NCI-H2029 treated with DMSO at 0.1 percent for 48 hours (cell line): ENCODE measurements around the gene PTPRN2.

Experiments used
- DNase-seq: peaks from one replicate; lab custom pipeline; 2025; lab: John Stamatoyannopoulos, UW

Gene PTPRN2

GRCh38 chr7:157865351-157866165 lies 722.1 kb downstream of the PTPRN2 start:
- DNase-seq = no peak

- no peak for DNase-seq
These were observed 722.7 kb downstream of the PTPRN2 start for GRCh38 chr7:157864911-157865310.

- DNase-seq = no peak
These were observed 723.5 kb downstream of the PTPRN2 start for GRCh38 chr7:157863906-157864810.

DNA sequence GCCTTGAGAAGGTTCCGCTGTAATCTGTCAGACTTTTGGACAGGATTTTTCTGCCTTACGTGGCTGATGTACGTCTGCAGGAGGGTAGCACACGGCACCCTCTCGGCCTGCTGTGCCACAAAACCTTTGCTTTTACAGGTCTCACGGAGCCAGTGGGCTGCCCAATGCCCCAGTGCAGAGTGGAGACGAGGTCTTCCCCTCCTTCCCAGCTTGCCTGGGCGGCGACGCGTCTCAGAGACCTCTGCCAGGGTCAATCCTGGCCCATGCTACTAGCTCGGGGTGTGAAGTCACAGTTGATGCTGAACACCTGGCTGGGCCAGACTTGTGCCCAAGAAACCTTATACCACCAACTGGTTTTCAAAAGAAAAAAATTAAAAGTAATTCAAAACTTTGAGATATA lies 724.4 kb downstream of the PTPRN2 start:
- DNase-seq = no peak

DNA sequence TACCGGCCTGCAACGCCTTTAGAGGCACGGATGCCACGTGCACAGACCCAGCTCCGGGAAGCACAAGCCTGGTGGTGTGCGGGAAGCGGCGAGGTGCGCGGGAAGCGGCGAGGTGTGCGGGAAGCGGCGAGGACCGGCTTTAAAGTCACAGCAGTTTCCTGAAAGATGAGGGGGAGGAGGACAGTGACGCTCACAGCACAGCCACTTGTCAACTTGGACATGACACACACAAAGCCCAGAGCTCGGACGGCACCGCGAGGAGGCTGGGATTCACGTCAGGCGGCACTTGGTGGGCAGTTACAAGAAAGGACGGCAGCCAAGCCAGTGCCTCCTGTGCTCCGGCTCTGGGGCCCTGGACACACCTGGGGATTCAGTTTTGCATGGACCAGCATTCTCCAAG lies 724.9 kb downstream of the PTPRN2 start:
- no peak for DNase-seq

DNA sequence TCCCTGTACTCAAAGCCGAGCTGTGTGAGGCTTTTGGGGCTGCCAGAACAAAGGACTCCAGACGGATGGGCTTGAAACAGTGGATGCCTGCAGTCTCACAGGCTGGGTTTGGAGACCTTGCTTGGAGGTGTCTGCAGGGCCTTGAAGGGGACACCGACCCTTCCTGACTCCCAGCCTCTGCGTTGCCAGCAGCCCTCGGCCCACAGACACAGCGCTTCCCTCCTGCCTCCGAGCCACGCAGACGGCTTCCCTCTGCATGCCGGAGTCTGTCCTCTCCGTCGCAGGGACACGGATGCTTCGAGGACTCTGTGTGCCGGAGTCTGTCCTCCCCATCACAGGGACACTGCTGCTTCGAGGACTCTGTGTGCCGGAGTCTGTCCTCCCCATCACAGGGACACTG lies 726.1 kb downstream of the PTPRN2 start:
- no peak for DNase-seq

- DNase-seq = no peak
These were observed 726.6 kb downstream of the PTPRN2 start for GRCh38 chr7:157861031-157861491.

GRCh38 chr7:157860406-157860805 lies 727.2 kb downstream of the PTPRN2 start:
- DNase-seq = no peak

- no peak for DNase-seq
These were observed 727.7 kb downstream of the PTPRN2 start for GRCh38 chr7:157859915-157860314.

GRCh38 chr7:157857578-157858075 lies 730.0 kb downstream of the PTPRN2 start:
- DNase-seq = no peak

DNA sequence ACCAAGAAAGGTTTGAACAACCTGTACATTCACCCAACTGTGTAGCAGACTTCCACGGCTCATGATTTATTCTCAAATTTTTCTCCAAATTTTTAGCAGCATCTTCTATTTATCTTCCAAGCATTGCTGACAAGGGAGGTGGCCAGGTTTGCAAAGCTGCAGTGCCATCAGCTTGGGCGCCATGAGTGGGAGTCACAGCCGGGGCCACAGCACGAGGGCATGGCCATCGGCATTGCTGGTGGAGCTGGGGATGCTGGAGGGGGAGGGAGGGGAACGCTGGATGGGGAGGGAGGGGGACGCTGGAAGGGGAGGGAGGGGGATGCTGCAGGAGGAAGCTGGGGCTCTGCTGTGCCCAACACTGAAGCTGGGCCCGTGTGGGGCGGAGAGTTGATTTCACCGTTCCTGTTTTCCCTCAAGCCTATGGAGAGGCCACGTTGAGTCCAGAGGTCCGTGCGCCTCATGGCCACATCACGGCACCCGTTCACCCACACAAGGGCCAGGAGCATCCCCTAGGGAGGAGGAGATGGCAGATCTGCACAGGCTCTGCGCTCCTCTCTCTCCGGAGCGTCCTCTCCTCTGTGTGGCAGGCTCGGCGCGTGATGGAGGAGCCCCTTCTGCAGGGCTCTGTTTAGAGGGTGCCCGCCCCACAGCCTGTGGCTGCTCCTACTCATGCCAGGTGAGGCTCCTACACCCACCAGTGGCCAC lies 730.6 kb downstream of the PTPRN2 start:
- no peak for DNase-seq

DNA sequence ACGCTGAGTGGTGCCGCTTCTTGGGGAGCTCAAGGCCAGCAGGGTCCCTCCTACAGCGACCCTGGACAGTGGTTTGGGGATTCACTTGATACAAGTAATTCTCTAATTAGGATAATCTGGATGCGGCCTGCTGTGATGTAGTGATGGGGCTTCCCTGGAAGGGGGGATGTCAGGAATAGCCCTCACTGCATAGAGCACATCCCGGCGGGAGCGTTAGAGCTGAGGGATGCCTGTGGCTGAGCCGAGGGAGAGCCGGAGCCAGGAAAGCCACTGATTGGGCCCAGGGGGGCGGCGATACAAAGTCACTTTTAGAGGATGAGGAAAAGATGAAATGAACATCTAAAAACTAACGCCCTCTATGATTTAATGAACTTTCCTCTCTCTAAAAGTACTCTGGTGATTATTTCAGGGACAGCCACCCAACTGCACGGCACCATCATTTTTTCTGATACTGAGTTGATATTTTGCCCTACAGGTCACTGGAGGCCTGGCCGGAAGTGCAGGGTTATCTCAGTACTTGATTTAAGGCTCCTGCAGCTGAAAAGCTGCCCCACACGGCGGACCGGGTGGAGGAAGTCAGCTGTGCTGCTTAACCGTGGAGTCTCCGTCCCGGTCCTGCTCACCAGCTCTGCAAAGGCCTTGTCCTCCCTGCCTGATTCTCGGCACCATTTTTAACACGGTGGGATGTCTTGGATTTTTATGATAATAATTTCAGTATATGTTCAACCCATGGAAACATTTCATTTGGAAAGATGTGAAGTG lies 732.0 kb downstream of the PTPRN2 start:
- no peak for DNase-seq

DNA sequence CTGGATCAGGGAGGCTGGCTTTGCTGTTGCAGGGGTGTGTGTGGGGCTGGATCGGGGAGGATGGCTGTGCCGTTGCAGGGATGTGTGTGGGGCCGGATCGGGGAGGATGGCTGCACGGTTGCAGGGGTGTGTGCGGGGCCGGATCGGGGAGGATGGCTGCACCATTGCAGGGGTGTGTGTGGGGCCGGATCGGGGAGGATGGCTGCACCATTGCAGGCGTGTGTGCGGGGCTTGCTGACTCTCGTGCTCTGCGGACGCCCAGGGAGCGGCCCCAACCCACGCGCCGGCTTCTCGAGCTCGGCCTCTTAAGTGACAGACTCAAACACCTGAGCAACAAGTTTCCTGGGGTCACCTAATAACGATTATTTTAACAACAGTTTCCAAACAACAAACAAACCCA lies 732.6 kb downstream of the PTPRN2 start:
- no peak for DNase-seq

- DNase-seq = no peak
These were observed 733.3 kb downstream of the PTPRN2 start for GRCh38 chr7:157854066-157854891.

- DNase-seq = no peak
These were observed 733.9 kb downstream of the PTPRN2 start for GRCh38 chr7:157853789-157854065.

DNA sequence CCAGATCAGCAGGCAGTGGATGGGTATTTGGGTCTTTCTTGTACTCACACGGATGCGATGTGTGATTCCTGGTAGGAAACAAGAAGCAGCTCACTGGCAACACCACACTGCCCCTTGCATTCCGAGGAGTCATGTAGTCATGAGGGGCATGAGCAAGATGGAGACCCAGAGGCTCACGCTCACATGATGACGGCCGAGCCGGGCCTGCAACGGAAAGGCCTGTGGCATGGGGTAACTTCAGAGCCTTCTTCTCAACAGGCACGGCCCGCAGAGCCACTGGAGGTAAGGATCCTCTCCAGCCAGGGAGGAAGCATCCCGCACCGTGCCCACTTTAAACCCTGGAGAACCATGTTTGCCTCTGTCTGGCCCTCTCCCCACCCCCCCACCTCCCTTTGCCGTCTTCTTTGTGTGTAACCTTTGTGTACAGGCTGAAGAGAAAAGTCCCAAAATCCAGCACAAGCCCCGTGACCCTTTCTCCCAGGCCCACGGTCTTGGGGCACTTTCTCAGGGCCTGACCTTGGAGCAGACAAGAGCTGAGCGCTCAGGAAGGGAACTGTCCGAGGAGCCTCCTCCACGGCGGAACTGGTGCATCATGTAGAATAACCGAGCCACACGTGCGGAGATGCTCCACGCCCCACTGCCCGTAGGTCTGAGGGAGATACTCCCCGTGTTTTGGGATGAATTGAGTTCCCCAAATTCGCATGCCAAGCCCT lies 734.4 kb downstream of the PTPRN2 start:
- no peak for DNase-seq

DNA sequence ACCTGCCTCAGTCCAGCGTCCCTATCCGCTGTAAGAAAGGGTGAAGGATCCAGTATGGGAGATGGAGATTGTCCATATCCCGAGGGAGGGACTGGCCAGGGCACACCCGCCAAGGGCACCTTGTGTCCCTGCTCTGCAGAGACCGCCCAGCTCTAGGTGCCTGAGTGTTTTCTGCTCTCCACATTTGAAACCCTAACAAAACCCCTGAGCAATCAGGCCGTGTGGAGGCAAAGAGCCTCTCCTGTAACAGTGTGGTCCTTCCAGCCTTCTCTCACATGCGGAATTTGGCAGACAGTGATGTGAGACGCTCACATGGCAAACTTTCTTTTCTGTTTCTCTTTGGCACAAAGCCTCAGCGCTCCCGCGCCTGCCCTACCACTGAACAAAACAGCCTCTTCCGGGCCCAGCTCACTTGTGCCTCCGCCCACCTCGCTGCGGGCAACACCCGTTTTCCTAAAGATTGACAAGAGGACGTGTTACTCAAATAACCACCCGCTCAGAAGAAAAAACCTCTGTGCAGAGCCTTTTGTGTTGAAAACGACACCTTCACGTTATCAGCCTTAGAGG lies 736.0 kb downstream of the PTPRN2 start:
- peak; percentile 24 for DNase-seq

DNA sequence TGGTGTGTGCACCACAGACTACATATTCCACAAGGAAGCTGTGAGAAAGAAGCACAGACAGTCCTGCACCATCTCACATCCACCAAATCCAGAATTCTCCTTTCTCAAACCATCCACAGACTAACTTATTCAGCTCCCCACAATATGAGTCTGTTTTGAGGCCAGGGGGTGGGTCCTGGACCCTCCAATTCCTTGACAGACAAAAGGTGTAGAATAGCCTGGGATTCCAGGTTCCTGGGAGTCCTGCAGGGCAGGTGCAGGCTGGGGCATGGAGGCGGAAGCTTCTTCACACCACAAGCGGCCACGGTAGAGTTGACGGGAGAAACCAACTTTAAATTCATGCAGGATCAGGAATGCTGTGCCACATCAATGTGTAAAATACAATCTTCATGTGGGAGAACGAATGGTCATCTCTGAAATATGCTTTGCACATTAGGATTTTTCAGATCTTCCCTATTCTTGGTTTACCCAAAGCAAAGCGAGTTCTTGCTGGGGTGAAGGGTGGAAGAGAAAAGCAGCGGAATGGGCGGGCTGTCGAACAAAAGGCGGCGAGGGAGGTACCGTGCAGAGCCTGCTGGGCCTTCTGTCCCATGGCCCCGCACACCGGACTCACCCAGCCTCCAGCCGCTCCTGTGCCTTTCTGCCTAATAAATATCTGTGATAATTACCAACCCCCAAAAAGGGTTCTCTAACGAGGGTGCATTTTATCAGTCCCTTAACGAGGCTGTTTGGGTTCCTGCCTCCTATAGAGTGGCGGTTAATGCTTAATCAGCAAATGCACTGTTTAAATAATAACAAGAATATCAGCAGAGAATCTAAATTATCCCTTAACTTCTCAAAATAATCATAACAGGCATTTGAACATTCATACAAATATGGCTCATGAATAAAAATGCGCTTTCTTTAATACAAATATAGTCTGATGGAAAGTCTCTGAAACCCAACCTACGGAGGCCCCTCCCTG lies 736.9 kb downstream of the PTPRN2 start:
- no peak for DNase-seq

GRCh38 chr7:157849726-157850125 lies 737.9 kb downstream of the PTPRN2 start:
- DNase-seq = no peak
